K562 (cell line): ENCODE results near the gene EDARADD. TPM values are rescaled to one million over a fixed set of nuclear protein-coding genes. Genes with fewer than 3 reads are reported as not detected.

Source experiments
- EP300 ChIP-seq: IDR thresholded peaks from 2 replicates; pipeline ENCODE4 v1.6.1; 2012; ENCODE audit warnings: low read length, improper control_type of control experiment
- FOSL1 ChIP-seq: fragments of 200-800 bp; sonication (Bioruptor generic); conservative IDR thresholded peaks from 2 replicates; pipeline ENCODE4 v1.6.1; 2016; ENCODE audit warnings: missing genetic modification characterization, missing compliant biosample characterization
- GATA2 ChIP-seq: sonication (generic); formaldehyde crosslinking; IDR thresholded peaks from 2 replicates; pipeline ENCODE4 v1.4.0; 2020; ENCODE audit warnings: mild to moderate bottlenecking, missing genetic modification reagents
- HDAC3 ChIP-seq: fragments of 450-650 bp; IDR thresholded peaks from 2 replicates; pipeline ENCODE4 v1.6.1; 2018; ENCODE audit warnings: borderline replicate concordance, mild to moderate bottlenecking, moderate library complexity; ENCODE audit not compliant: partially characterized antibody
- KLF1 ChIP-seq: fragments of 450-650 bp; IDR thresholded peaks from 2 replicates; pipeline ENCODE4 v1.6.1; 2016; ENCODE audit warnings: missing genetic modification characterization, missing compliant biosample characterization
- LEF1 ChIP-seq: fragments of 450-650 bp; IDR thresholded peaks from 2 replicates; pipeline ENCODE4 v1.6.1; 2016; ENCODE audit warnings: mild to moderate bottlenecking
- NFATC3 ChIP-seq: fragments of 450-650 bp; IDR thresholded peaks from 2 replicates; pipeline ENCODE4 v1.6.1; 2017; ENCODE audit warnings: mild to moderate bottlenecking
- NFE2 ChIP-seq: IDR thresholded peaks from 2 replicates; pipeline ENCODE4 v1.6.1; 2014; ENCODE audit warnings: antibody characterized with exemption, low read depth
- NR2C2 ChIP-seq, 2 experiments: fragments of 200-800 bp in 1 of 2; sonication (Bioruptor generic) in 1 of 2; sonication (generic) in 1 of 2; formaldehyde crosslinking in 1 of 2; IDR thresholded peaks; 2 replicates each; pipeline versions ENCODE4 v1.6.1 to v1.8.0; 2016 to 2022; ENCODE audit warnings: mild to moderate bottlenecking in 1 of 2, missing compliant biosample characterization in 1 of 2, missing genetic modification characterization in 1 of 2, missing genetic modification reagents in 1 of 2
- NRF1 ChIP-seq, 2 experiments: fragments of 450-650 bp; IDR thresholded peaks in 1 of 2; conservative IDR thresholded peaks in 1 of 2; 2 replicates each; pipeline ENCODE4 v1.6.1; 2014; ENCODE audit warnings: mild to moderate bottlenecking in 2 of 2
- PPARD ChIP-seq: fragments of 250-450 bp; sonication (Bioruptor Pico); IDR thresholded peaks from 2 replicates; pipeline ENCODE4 v1.8.0; 2022; ENCODE audit warnings: inconsistent platforms, mild to moderate bottlenecking, moderate library complexity
- RAD51 ChIP-seq: fragments of 450-650 bp; IDR thresholded peaks from 2 replicates; pipeline ENCODE4 v1.7.1; 2016; ENCODE audit warnings: low read depth, mild to moderate bottlenecking, borderline replicate concordance
- STAG1 ChIP-seq: sonication (generic); formaldehyde crosslinking; IDR thresholded peaks from 2 replicates; pipeline ENCODE4 v1.5.0; 2020; ENCODE audit warnings: missing genetic modification reagents, borderline replicate concordance
- STAT5A ChIP-seq: IDR thresholded peaks from 2 replicates; pipeline ENCODE4 v1.6.1; 2012; ENCODE audit warnings: low read length, inconsistent platforms, borderline replicate concordance
- TEAD4 ChIP-seq, 2 experiments: sonication (generic) in 1 of 2; formaldehyde crosslinking in 1 of 2; IDR thresholded peaks; 2 replicates each; pipeline versions ENCODE4 v1.6.1 to v1.8.0; 2012 to 2022; ENCODE audit warnings: borderline replicate concordance in 1 of 2, inconsistent platforms in 1 of 2, low read length in 1 of 2, mild to moderate bottlenecking in 1 of 2, missing genetic modification reagents in 1 of 2
- ZBED1 ChIP-seq: IDR thresholded peaks from 2 replicates; pipeline ENCODE4 v1.6.1; 2014
- ZBTB26 ChIP-seq: fragments of 450-650 bp; formaldehyde crosslinking; IDR thresholded peaks from 2 replicates; pipeline ENCODE4 v1.4.0; 2022; ENCODE audit warnings: missing genetic modification characterization
- ZMIZ1 ChIP-seq, 2 experiments: fragments of 150-350 bp in 1 of 2; IDR thresholded peaks; 2 replicates each; pipeline ENCODE4 v1.6.1; 2012 to 2016; ENCODE audit warnings: low read depth in 2 of 2, low read length in 2 of 2, mild to moderate bottlenecking in 1 of 2, moderate library complexity in 1 of 2
- ZNF174 ChIP-seq: fragments of 250-450 bp; sonication (Bioruptor Pico); IDR thresholded peaks from 2 replicates; pipeline ENCODE4 v1.4.0; 2020; ENCODE audit warnings: mild to moderate bottlenecking
- ZNF408 ChIP-seq: fragments of 250-450 bp; sonication (Bioruptor Pico); IDR thresholded peaks from 2 replicates; pipeline ENCODE4 v1.4.0; 2020; ENCODE audit warnings: low read depth, mild to moderate bottlenecking, moderate library complexity
- polyA plus RNA-seq, 8 experiments: library from polyadenylated mRNA; depleted of rRNA in 4 of 8; stranded (reverse) in 5 of 8; unstranded in 3 of 8; fragments of >200 nt; fragmentation: Nextera tagmentation in 2 of 8; fragmentation: Illumina TruSeq in 1 of 8; extraction: Ambion mirVana in 2 of 8; extraction: Trizol in 1 of 8; gene quantifications; 2 replicates each; pipeline versions ENCODE4 v1.2.1 to v1.2.3, GENCODE V29; 2011 to 2014; ENCODE audit warnings: inconsistent platforms in 1 of 8, missing spikeins in 1 of 8
- total RNA-seq, 7 experiments: library from RNA; depleted of rRNA in 6 of 7; stranded (reverse); fragments of >200 nt in 6 of 7; fragmentation: Illumina TruSeq in 2 of 7; extraction: Trizol in 2 of 7; gene quantifications; 2 replicates each; pipeline versions ENCODE4 v1.2.1 to v1.2.3, GENCODE V29; 2011 to 2021; ENCODE audit warnings: low replicate concordance in 1 of 7
- TF ChIP-seq, protein P1 (sequence below), 2 experiments: fragments of 450-650 bp; IDR thresholded peaks; 2 replicates each; pipeline ENCODE4 v1.6.1; 2016
- TF ChIP-seq, protein P2 (sequence below): fragments of 450-650 bp; formaldehyde crosslinking; IDR thresholded peaks from 2 replicates; pipeline ENCODE4 v1.4.0; 2020; ENCODE audit warnings: mild to moderate bottlenecking, moderate library complexity

EDARADD gene
- total and polyA plus RNA-seq, 9 of the 15 experiments (the other 6 are each of a cell fraction or from before 2014, with no cell fraction given), result 0.46 to 32.4 (median 20.6) TPM

DNA sequence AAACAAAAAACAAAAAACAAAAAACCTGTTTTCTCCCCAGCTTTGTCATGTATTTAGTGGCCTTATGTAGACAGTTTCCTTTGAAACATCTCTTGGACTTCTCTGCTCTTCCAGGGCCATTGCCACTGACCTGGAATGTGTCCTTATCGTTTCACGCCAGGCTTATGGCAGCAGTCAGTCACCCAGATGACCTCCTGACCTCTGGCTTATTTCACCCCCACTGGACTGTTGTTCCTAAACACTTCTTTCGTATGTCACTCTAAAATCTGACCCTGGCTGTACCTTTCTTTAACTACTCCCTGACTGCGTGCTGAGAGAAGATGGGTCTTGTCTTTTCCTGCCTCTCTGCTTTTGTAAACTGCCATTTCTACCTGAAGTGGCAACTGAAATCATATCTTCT, 138.8 kb downstream of the EDARADD start (continued):
- TF ChIP-seq ZBTB26 (CRISPR knock-in tag) (no peak), NRF1 (conservative IDR thresholded peaks at IDR 0.05 in 1 of 2, IDR thresholded peaks at IDR 0.05 in 1 of 2) (no peak), NFATC3 (0 out of 2 replicates have a peak, but pooled peaks have one; percentile 66), LEF1 (peak; percentile 78), ZNF174 (CRISPR knock-in tag) (no peak), ZBED1 (0 out of 2 replicates have a peak, but pooled peaks have one; percentile 45), TEAD4 (IDR thresholded peaks at IDR 0.05; ENCODE audit: low read length) (peak; percentile 94), TEAD4 (CRISPR knock-in tag; IDR thresholded peaks at IDR 0.05; ENCODE audit: borderline replicate concordance) (no peak; the same call in 1 of the 2 replicates), EP300 (peak; percentile 85), ZNF408 (CRISPR knock-in tag) (no peak), PPARD (CRISPR knock-in tag) (no peak), GATA2 (peak; percentile 67; the same call in 1 of the 2 replicates), RAD51 (0 out of 2 replicates have a peak, but pooled peaks have one; percentile 26), HDAC3 (peak; percentile 65), FOSL1 (tag) (peak; percentile 43; the same call in 1 of the 2 replicates), NFE2 (0 out of 2 replicates have a peak, but pooled peaks have one; percentile 9), NR2C2 (CRISPR knock-in tag; IDR thresholded peaks at IDR 0.05) (peak; percentile 82; the same call in 1 of the 2 replicates), NR2C2 (tag; IDR thresholded peaks at IDR 0.05) (peak; percentile 82), STAT5A (peak; percentile 57; the same call in 1 of the 2 replicates), ZMIZ1 (IDR thresholded peaks at IDR 0.05; ENCODE audit: low read depth in 2 of 2, low read length in 2 of 2) (peak in 1 of 2 experiments; percentile 63; a peak in 1 of 4 replicates), KLF1 (tag) (no peak), STAG1 (no peak)
- TF ChIP-seq, protein P1, sequence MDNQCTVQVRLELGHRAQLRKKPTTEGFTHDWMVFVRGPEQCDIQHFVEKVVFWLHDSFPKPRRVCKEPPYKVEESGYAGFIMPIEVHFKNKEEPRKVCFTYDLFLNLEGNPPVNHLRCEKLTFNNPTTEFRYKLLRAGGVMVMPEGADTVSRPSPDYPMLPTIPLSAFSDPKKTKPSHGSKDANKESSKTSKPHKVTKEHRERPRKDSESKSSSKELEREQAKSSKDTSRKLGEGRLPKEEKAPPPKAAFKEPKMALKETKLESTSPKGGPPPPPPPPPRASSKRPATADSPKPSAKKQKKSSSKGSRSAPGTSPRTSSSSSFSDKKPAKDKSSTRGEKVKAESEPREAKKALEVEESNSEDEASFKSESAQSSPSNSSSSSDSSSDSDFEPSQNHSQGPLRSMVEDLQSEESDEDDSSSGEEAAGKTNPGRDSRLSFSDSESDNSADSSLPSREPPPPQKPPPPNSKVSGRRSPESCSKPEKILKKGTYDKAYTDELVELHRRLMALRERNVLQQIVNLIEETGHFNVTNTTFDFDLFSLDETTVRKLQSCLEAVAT (IDR thresholded peaks at IDR 0.05), result no peak
- TF ChIP-seq, protein P2, sequence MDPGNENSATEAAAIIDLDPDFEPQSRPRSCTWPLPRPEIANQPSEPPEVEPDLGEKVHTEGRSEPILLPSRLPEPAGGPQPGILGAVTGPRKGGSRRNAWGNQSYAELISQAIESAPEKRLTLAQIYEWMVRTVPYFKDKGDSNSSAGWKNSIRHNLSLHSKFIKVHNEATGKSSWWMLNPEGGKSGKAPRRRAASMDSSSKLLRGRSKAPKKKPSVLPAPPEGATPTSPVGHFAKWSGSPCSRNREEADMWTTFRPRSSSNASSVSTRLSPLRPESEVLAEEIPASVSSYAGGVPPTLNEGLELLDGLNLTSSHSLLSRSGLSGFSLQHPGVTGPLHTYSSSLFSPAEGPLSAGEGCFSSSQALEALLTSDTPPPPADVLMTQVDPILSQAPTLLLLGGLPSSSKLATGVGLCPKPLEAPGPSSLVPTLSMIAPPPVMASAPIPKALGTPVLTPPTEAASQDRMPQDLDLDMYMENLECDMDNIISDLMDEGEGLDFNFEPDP, result no peak
